SK-N-MC (cell line): ENCODE results near the gene TEKT2.

Experiments
- DNase-seq: peaks from one replicate; pipeline ENCODE4 v3.0.0-alpha.2; 2011; ENCODE audit warnings: low read depth, low spot score
- H3K27ac ChIP-seq: fragments of 200-600 bp; sonication (generic); 2 replicates; pipeline ENCODE4 v1.5.1; 2016; ENCODE audit warnings: mixed run types
- H3K36me3 ChIP-seq: fragments of 200-600 bp; sonication (generic); 2 replicates; pipeline ENCODE4 v1.6.1; 2017; ENCODE audit warnings: antibody characterized with exemption, low read length, mixed read lengths; ENCODE audit not compliant: insufficient read depth
- H3K4me3 ChIP-seq: fragments of 200-600 bp; sonication (generic); 2 replicates; pipeline ENCODE4 v1.5.1; 2016
- H3K9ac ChIP-seq: fragments of 200-600 bp; sonication (generic); 2 replicates; pipeline ENCODE4 v1.8.0; 2017; ENCODE audit warnings: mixed run types, mixed read lengths; ENCODE audit not compliant: insufficient read length
- H3K9me3 ChIP-seq: fragments of 200-600 bp; sonication (generic); 2 replicates; pipeline ENCODE4 v1.6.1; 2017; ENCODE audit warnings: low read depth, mild to moderate bottlenecking, antibody characterized with exemption, low read length, moderate library complexity, mixed read lengths
- EZH2 ChIP-seq: fragments of 200-600 bp; sonication (generic); IDR thresholded peaks from one replicate; pipeline ENCODE4 v1.6.1; 2017; ENCODE audit warnings: antibody characterized with exemption
- FOXP2 ChIP-seq: optimal IDR thresholded peaks from 2 replicates; pipeline ENCODE3; 2011; ENCODE audit warnings: mild to moderate bottlenecking, moderate library complexity; ENCODE audit not compliant: insufficient read depth; ENCODE audit errors: extremely low read length, control extremely low read depth
- POLR2AphosphoS5 ChIP-seq: IDR thresholded peaks from 2 replicates; pipeline ENCODE4 v1.6.1; 2012; ENCODE audit warnings: mild to moderate bottlenecking, low read depth, low read length, borderline replicate concordance

Gene TEKT2

GRCh38 chr1:36128126-36128904, 44.4 kb downstream of the TEKT2 start:
- no peak for DNase-seq
- no peak overlapping the region for H3K27ac ChIP-seq
- H3K4me3 ChIP-seq: no peak overlapping the region
- no peak overlapping the region for H3K9ac ChIP-seq
- no peaks in the 10 kb centered on the region for H3K9me3 ChIP-seq
- H3K36me3 ChIP-seq: no peaks in the 10 kb centered on the region
- TF ChIP-seq FOXP2 (no peak), EZH2 (no peak), POLR2AphosphoS5 (no peak)

GRCh38 chr1:36128905-36129206, 45.0 kb downstream of the TEKT2 start:
- no peaks in the 10 kb centered on the region for H3K9me3 ChIP-seq
- H3K36me3 ChIP-seq: no peaks in the 10 kb centered on the region
- no peak overlapping the region for H3K4me3 ChIP-seq
- no peak overlapping the region for H3K27ac ChIP-seq
- H3K9ac ChIP-seq: no peak overlapping the region
- no peak for TF ChIP-seq FOXP2
- no peak for DNase-seq

- Histone ChIP-seq H3K4me3 (no peak overlapping the region), H3K27ac (no peak overlapping the region), H3K9ac (no peak overlapping the region), H3K36me3 (peaks cover 10% of the 10 kb centered on the region), H3K9me3 (no peaks in the 10 kb centered on the region)
- TF ChIP-seq FOXP2 (no peak), EZH2 (no peak), POLR2AphosphoS5 (no peak)
- DNase-seq: no peak
These were observed 48.1 kb downstream of the TEKT2 start for GRCh38 chr1:36132029-36132428.

- Histone ChIP-seq H3K9me3 (no peaks in the 10 kb centered on the region), H3K9ac (no peak overlapping the region), H3K4me3 (no peak overlapping the region), H3K36me3 (peaks cover 24% of the 10 kb centered on the region), H3K27ac (peak overlapping the region; percentile 86; the same call in 1 of the 2 replicates)
- no peak for DNase-seq
- TF ChIP-seq EZH2: no peak
- no peak for TF ChIP-seq FOXP2
- TF ChIP-seq POLR2AphosphoS5: no peak
These were observed 49.6 kb downstream of the TEKT2 start for GRCh38 chr1:36133484-36133883.

- H3K9ac ChIP-seq: no peak overlapping the region
- no peak for DNase-seq
- H3K36me3 ChIP-seq: peaks cover 26% of the 10 kb centered on the region
- TF ChIP-seq EZH2 (no peak), POLR2AphosphoS5 (no peak), FOXP2 (no peak)
- H3K9me3 ChIP-seq: no peaks in the 10 kb centered on the region
- H3K27ac ChIP-seq: peak overlapping the region; percentile 86
- H3K4me3 ChIP-seq: no peak overlapping the region
These were observed 50.1 kb downstream of the TEKT2 start for GRCh38 chr1:36134031-36134430.

GRCh38 chr1:36134505-36135329, 50.8 kb downstream of the TEKT2 start:
- H3K9ac ChIP-seq: peak overlapping the region; percentile 3
- peaks cover 33% of the 10 kb centered on the region for H3K36me3 ChIP-seq
- H3K4me3 ChIP-seq: no peak overlapping the region
- peak overlapping the region; percentile 86 for H3K27ac ChIP-seq
- no peaks in the 10 kb centered on the region for H3K9me3 ChIP-seq
- no peak for DNase-seq
- TF ChIP-seq EZH2 (no peak), POLR2AphosphoS5 (no peak), FOXP2 (no peak)

- Histone ChIP-seq H3K4me3 (no peak overlapping the region), H3K27ac (peak overlapping the region; percentile 86), H3K9ac (peak overlapping the region; percentile 3), H3K36me3 (peaks cover 34% of the 10 kb centered on the region), H3K9me3 (no peaks in the 10 kb centered on the region)
- TF ChIP-seq POLR2AphosphoS5 (no peak), FOXP2 (no peak), EZH2 (no peak)
- DNase-seq: no peak
These were observed 51.4 kb downstream of the TEKT2 start for GRCh38 chr1:36135330-36135667.

- H3K9me3 ChIP-seq: no peaks in the 10 kb centered on the region
- no peak overlapping the region for H3K9ac ChIP-seq
- peaks cover 34% of the 10 kb centered on the region for H3K36me3 ChIP-seq
- no peak for TF ChIP-seq FOXP2
- TF ChIP-seq EZH2: no peak
- peak; percentile 38; the same call in 1 of the 2 replicates for TF ChIP-seq POLR2AphosphoS5
- H3K4me3 ChIP-seq: no peak overlapping the region
- H3K27ac ChIP-seq: peak overlapping the region; percentile 86
- DNase-seq: no peak
These were observed 51.9 kb downstream of the TEKT2 start for GRCh38 chr1:36135796-36136195.

- TF ChIP-seq POLR2AphosphoS5: no peak
- no peak for TF ChIP-seq FOXP2
- no peak for TF ChIP-seq EZH2
- no peak overlapping the region for H3K9ac ChIP-seq
- peak overlapping the region; percentile 86; the same call in 1 of the 2 replicates for H3K27ac ChIP-seq
- H3K4me3 ChIP-seq: no peak overlapping the region
- no peaks in the 10 kb centered on the region for H3K9me3 ChIP-seq
- peaks cover 34% of the 10 kb centered on the region for H3K36me3 ChIP-seq
- no peak for DNase-seq
These were observed 52.6 kb downstream of the TEKT2 start for GRCh38 chr1:36136535-36136934.
